SIG-M5 treated with dmso at 0.1 percent for 504 hours (cell line): ENCODE results near the gene PLEKHB1.
A peak's percentile ranks its signal among the peaks of the same experiment; 100 is the strongest.

Source experiments
- DNase-seq: peaks from one replicate; lab custom pipeline; 2025; ENCODE audit not compliant: unreplicated experiment; lab: John Stamatoyannopoulos, UW

The PLEKHB1 gene

DNA sequence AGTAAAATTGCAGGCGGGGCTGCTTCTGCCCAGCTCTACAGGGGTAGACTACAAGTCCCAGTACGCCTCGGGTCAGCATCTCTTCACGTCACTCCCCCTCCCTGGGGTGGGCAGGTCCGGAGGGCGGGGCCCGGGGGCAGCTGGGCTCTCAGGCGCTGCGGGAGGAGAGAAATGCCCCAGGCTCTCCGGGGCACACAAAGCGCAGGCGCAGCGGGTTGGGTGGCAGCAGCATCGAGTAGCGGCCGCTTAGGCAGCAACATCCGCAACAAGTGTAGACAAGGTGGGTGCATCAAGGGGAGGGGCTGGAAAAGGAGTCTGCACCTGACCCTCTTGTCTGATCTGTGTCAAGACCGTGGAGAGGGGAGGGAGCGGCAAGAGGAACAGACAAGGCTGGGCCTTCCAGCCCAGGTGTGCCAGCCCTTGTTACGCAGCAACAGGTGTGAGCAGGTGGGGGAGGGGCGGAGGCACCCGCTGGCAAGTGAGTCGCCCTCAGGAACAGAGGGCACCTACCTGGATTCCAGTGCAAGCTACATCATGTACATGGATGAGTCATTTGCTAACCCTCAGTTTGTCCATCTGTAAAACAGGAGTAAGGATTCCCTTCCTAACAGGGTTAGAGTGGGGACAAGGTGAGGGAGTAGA, 1.2 kb downstream of the PLEKHB1 start:
- peak; percentile 85 for DNase-seq

DNA sequence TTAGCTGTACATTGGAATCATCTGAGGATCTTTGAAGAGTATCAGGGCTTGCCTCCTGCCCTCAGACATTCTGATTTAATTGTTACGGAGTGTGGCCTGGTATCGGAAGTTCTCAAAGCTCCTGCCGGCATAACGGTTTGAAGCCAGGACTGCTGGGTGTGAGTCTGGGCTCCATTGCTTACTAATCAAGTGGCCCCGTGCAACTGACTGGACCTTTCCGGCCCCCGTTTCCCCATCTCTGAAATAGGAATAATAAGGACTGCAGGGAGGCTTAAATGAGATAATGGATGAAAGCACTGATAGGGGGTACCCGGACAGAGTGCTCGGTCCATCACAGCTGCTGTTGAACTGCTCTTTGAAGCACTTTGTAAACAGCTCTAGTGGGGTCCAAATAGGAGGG, 1.7 kb downstream of the PLEKHB1 start:
- no peak for DNase-seq

- DNase-seq: no peak
Observed at GRCh38 chr11:73648571-73649046, 2.2 kb downstream of the PLEKHB1 start.

GRCh38 chr11:73649206-73649605, 2.8 kb downstream of the PLEKHB1 start:
- DNase-seq: no peak

- no peak for DNase-seq
Observed at GRCh38 chr11:73650400-73650799, 4.0 kb downstream of the PLEKHB1 start.

DNA sequence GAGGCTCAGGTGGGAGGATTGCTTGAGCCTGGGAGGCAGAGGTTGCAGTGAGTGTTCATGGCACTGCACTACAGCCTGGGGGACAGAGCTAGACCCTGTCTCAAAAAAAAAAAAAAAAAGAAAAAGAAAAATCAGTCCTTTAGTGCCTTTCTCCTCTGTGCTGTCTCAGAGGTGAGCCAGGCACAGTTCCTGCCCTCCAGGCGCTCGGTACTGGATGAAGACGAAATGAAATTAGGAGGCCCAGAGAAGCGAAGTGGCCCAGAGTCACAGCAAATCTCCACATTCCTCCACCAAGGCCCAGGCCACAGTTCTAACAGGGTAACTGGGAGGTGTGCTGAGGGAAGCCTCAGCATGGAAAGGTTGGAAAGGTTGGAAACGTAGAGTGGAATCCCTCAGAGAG, 4.9 kb downstream of the PLEKHB1 start:
- no peak for DNase-seq

DNA sequence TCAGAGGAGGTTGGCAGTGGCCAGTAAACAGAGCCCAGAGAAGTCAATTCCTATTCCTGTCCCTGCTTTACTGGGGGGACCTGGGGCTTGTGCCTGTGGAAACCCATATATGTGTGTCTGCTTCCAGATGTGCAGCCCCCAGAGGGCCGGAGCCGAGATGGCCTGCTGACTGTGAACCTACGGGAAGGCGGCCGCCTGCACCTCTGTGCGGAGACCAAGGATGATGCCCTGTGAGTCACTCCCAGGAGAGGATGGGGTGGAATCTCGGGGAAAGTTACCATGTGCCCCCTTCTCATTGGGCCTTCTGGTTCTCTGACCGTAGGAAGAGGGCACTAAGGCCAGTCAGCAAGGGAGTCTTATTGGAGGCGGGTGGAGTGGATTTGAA, 5.3 kb downstream of the PLEKHB1 start:
- no peak for DNase-seq

- no peak for DNase-seq
Observed at GRCh38 chr11:73652046-73652730, 5.8 kb downstream of the PLEKHB1 start.

GRCh38 chr11:73652856-73653559, 6.6 kb downstream of the PLEKHB1 start:
- no peak for DNase-seq

GRCh38 chr11:73653996-73654395, 7.6 kb downstream of the PLEKHB1 start:
- DNase-seq: no peak

GRCh38 chr11:73654482-73655021, 8.2 kb downstream of the PLEKHB1 start:
- DNase-seq: no peak

GRCh38 chr11:73655686-73656085, 9.3 kb downstream of the PLEKHB1 start:
- DNase-seq: no peak

GRCh38 chr11:73656985-73657384, 10.6 kb downstream of the PLEKHB1 start:
- no peak for DNase-seq

DNA sequence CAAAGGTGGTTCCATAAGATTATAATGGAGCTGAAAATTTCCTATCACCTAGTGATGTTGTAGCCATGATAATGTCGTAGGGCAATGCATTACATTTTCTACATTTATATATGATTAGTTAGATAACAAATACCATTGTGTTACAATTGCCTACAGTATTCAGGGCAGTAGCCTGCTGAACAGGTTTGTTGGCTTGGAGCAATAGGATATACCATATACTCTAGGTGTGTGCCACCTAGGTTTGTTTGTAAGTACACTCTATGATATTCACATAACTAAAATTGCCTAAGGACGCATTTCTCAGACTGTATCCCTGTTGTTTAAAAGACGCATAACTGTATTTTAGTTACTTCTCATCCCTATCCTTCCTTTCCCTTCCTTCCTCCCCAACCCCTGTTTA, 13.6 kb downstream of the PLEKHB1 start:
- peak; percentile 54 for DNase-seq

DNA sequence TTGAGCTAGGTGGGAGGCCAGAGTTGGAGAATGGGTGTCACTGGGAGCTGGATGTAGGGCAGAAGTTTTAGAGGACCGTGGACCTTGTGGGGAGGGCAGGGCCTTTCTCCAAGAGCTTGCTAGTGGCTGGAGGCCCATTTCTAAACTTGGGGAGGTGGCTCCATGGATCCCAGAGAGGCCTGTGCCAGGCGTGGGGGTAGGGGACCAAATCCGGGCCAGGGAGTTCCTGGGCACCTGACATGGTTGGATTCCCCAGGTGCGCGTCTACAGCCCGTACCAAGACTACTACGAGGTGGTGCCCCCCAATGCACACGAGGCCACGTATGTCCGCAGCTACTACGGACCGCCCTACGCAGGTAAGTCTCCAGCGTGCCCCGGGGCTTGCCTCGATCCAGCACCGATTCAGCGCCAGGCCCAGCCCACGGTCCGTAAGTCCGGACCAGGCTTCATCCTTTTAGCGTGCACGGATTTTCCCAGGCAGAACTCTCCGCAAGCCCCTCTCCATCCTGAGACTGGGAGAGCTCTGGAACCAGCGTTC, 14.2 kb downstream of the PLEKHB1 start:
- DNase-seq: no peak

DNA sequence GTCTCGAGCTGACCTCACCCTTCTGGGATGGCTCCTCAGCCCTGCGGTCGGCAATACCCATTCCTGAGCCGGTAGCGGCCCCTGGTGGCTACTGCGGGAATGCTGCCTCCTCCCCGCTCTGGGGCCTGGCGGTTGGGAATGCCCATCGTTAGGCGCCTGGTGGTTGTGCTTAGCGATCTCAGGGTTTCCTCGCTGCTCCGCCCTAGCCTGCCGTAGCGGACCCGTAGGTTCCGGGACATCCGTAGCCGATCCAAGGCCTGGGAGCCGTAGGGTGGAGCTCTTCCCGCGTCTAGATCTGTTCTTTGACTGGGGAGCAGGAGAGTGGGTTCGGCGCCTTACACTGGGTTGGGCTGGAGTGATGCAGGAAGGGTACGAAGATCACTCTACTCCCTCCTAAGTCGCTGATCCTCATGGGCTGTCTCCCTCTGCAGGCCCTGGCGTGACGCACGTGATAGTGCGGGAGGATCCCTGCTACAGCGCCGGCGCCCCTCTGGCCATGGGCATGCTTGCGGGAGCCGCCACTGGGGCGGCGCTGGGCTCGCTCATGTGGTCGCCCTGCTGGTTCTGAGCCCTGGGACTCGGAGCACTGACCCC, 14.8 kb downstream of the PLEKHB1 start:
- DNase-seq: peak; percentile 74

DNA sequence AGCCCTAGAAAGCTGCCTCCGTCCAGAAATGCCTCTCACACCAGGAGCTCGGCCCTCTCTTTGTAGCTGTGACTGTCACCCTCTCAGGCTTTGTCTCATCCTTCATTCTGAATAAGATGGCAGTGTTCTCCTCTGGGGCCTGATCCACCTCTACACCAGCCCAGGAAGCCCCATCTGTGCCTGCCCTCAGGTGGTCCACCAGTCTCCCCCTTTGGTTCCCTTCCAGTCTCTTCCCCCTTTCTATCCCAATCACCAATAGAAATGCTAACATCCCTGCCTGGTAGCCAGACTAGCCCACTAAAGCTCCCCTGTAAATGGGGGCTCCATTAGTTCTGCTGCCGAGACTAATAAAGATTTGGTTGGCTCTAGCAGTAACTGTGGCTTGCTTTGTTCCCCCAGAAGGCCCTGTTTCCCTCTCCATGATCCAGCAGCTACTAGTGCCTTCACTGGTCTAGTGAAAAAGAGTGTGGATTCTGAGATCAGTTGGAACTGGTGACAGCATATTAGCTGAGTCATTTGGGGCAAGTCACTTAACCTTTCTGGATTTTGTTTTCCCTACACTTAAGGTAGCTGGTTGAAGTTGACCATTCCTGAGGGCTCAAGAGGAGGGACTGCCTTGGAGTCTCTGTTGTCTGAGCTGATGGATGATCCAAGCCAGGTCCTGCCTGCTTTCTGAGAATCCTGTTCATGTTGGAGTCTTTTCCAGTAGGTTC, 16.2 kb downstream of the PLEKHB1 start:
- no peak for DNase-seq

GRCh38 chr11:73663604-73664495, 17.5 kb downstream of the PLEKHB1 start:
- no peak for DNase-seq

DNA sequence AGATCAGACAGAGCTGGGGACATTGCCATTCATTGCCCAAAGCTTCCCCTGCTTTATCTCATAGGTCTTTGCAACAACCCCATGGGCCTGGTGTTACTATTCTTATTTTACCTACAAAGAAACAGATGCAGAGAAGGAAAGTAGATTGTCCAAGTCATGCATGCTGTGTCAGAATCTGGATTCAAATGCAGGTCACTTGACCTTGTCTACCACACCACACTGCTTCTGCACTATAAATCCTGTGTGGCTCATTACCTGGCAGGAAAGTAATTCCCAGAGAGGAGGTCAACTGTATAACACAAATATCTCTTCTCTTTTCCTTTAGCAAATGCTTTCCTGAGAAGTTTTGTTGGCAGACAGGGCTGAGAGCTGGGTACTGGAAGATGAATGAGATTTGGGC, 18.5 kb downstream of the PLEKHB1 start:
- DNase-seq: no peak

DNA sequence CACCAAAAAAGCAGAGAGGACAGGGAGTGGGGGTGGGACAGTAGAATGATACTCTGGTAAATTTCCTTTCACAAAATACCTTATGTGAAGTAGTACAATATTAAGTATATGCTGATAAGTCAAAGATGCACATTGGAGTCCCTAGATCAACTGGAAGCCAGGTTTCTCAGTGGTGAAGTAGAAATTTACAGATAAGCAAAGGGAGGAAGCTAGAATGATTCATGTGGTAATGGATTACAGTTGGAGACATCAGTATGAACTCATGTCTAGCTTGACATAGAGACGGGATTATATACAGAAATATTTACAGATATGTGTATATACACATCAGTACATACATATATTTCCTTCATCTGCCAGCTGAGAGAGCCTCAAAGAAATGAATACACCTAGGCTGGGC, 21.5 kb downstream of the PLEKHB1 start:
- no peak for DNase-seq
